Keratinocyte (primary cell): ENCODE results near the gene CFAP299. TPM values are rescaled to one million over a fixed set of nuclear protein-coding genes. Genes with fewer than 3 reads are reported as not detected.

Experiments
- DNase-seq: peaks from one replicate; pipeline ENCODE4 v3.0.0-alpha.2; 2011; ENCODE audit warnings: low read depth, missing footprints, low spot score
- FAIRE-seq: peaks from 2 replicates; lab custom pipeline; 2011; peaks lifted over from hg19 to GRCh38; lab: Jason Lieb, UNC
- H2AFZ ChIP-seq: 2 replicates; pipeline ENCODE4 v1.6.0; 2012; ENCODE audit warnings: low read length, control low read depth, inconsistent platforms; ENCODE audit not compliant: control insufficient read depth
- H3K27ac ChIP-seq: 2 replicates; pipeline ENCODE4 v1.5.1; 2011; ENCODE audit warnings: low read length; ENCODE audit not compliant: control insufficient read depth, insufficient read depth
- H3K27me3 ChIP-seq: 3 replicates; pipeline ENCODE4 v1.6.0; 2011; ENCODE audit warnings: low read length; ENCODE audit not compliant: control insufficient read depth, insufficient read depth; ENCODE audit errors: extremely low read depth
- H3K36me3 ChIP-seq, 2 experiments: 2 replicates in 1 of 2; 3 replicates in 1 of 2; pipeline ENCODE4 v1.5.1; 2011; ENCODE audit warnings: low read length in 2 of 2, mild to moderate bottlenecking in 1 of 2; ENCODE audit not compliant: control insufficient read depth in 2 of 2, insufficient read depth in 2 of 2; ENCODE audit errors: extremely low read depth in 1 of 2
- H3K4me1 ChIP-seq: 3 replicates; pipeline ENCODE4 v1.5.1; 2011; ENCODE audit warnings: low read length; ENCODE audit not compliant: control insufficient read depth, insufficient read depth; ENCODE audit errors: extremely low read depth
- H3K4me2 ChIP-seq: 3 replicates; pipeline ENCODE4 v1.6.0; 2011; ENCODE audit warnings: low read depth, low read length; ENCODE audit not compliant: control insufficient read depth, insufficient read depth; ENCODE audit errors: extremely low read depth
- H3K4me3 ChIP-seq, 3 experiments: fragments of 200-600 bp in 1 of 3; sonication (generic) in 1 of 3; 2 replicates in 2 of 3; 3 replicates in 1 of 3; pipeline ENCODE4 v1.5.1; 2011 to 2016; ENCODE audit warnings: low read length in 3 of 3, mild to moderate bottlenecking in 3 of 3, control low read depth in 2 of 3, inconsistent platforms in 1 of 3, low read depth in 1 of 3, mixed read lengths in 1 of 3, mixed run types in 1 of 3, moderate library complexity in 1 of 3; ENCODE audit not compliant: control insufficient read depth in 2 of 3, insufficient read depth in 2 of 3; ENCODE audit errors: extremely low read depth in 1 of 3
- H3K79me2 ChIP-seq: 2 replicates; pipeline ENCODE4 v1.6.0; 2012; ENCODE audit warnings: low read length; ENCODE audit not compliant: control insufficient read depth, insufficient read depth
- H3K9ac ChIP-seq: 3 replicates; pipeline ENCODE4 v1.6.0; 2011; ENCODE audit warnings: low read length; ENCODE audit not compliant: control insufficient read depth, insufficient read depth; ENCODE audit errors: extremely low read depth
- H3K9me1 ChIP-seq: 3 replicates; pipeline ENCODE4 v1.6.0; 2011; ENCODE audit warnings: low read length; ENCODE audit not compliant: control insufficient read depth, insufficient read depth; ENCODE audit errors: extremely low read depth
- H3K9me3 ChIP-seq: 2 replicates; pipeline ENCODE4 v1.5.1; 2012; ENCODE audit warnings: low read depth, low read length; ENCODE audit not compliant: control insufficient read depth
- H4K20me1 ChIP-seq: 3 replicates; pipeline ENCODE4 v1.6.0; 2011; ENCODE audit warnings: low read length; ENCODE audit not compliant: control insufficient read depth, insufficient read depth; ENCODE audit errors: extremely low read depth
- CTCF ChIP-seq, 3 experiments: IDR thresholded peaks in 1 of 3; conservative IDR thresholded peaks in 1 of 3; optimal IDR thresholded peaks in 1 of 3; 2 replicates in 2 of 3; 3 replicates in 1 of 3; pipeline versions ENCODE3 to v1.5.1; 2011; ENCODE audit warnings: low read length in 3 of 3, mild to moderate bottlenecking in 3 of 3, moderate library complexity in 2 of 3, control low read depth in 1 of 3, inconsistent platforms in 1 of 3; ENCODE audit not compliant: insufficient read depth in 2 of 3; ENCODE audit errors: extremely low read depth in 1 of 3
- EZH2 ChIP-seq: IDR thresholded peaks from one replicate; pipeline ENCODE4 v1.6.1; 2012; ENCODE audit warnings: inconsistent platforms, mild to moderate bottlenecking, low read length, moderate library complexity
- dilution Hi-C: fragments of 300-500 bp; cut with MboI; formaldehyde crosslinking; loops from one replicate; pipeline ENCODE4 v1.7.0; 2020; ENCODE audit warnings: low sequenced_read_pairs; ENCODE audit not compliant: extremely low pct_ligation_motif_present
- polyA plus RNA-seq, 5 experiments: library from polyadenylated mRNA; depleted of rRNA in 3 of 5; stranded (reverse) in 3 of 5; stranded (forward) in 1 of 5; unstranded in 1 of 5; fragments of >200 nt; gene quantifications; 1 replicate in 1 of 5; 2 replicates in 3 of 5; 3 replicates in 1 of 5; pipeline versions ENCODE4 v1.2.1 to v1.2.3, GENCODE V29; 2011 to 2012; ENCODE audit warnings: missing spikeins in 2 of 5, low read depth in 1 of 5, low replicate concordance in 1 of 5

The CFAP299 gene
- polyA plus RNA-seq, 1 donor (not counting 4 experiments of a cell fraction or from before 2014, with no cell fraction given), result 0.14 TPM

- DNase-seq, result peak; percentile 11
- H3K27ac ChIP-seq, result no peak overlapping the region
Measured at GRCh38 chr4:80393246-80393969, 57.9 kb downstream of the CFAP299 start.

GRCh38 chr4:80393970-80394250, 58.4 kb downstream of the CFAP299 start:
- Histone ChIP-seq H3K36me3 (no peaks in the 10 kb centered on the region), H3K9ac (no peak overlapping the region), H3K27ac (no peak overlapping the region), H2AFZ (no peak overlapping the region), H3K27me3 (no peaks in the 10 kb centered on the region), H3K9me1 (no peaks in the 10 kb centered on the region), H3K9me3 (no peaks in the 10 kb centered on the region), H3K79me2 (no peaks in the 10 kb centered on the region), H4K20me1 (no peaks in the 10 kb centered on the region), H3K4me1 (peaks cover 5% of the 10 kb centered on the region), H3K4me3 (no peak overlapping the region), H3K4me2 (no peak overlapping the region)
- dilution Hi-C loops, result no loop called here
- DNase-seq (no peak), FAIRE-seq (no peak)
- TF ChIP-seq CTCF (optimal IDR thresholded peaks at IDR 0.05 in 1 of 3, IDR thresholded peaks at IDR 0.05 in 1 of 3, conservative IDR thresholded peaks at IDR 0.05 in 1 of 3; ENCODE audit: extremely low read depth in 1 of 3, insufficient read depth in 2 of 3, low read length in 3 of 3) (no peak), EZH2 (no peak)

More at GRCh38 chr4:80393246-80393969, 57.9 kb downstream of the CFAP299 start:
- H3K36me3 ChIP-seq, result no peaks in the 10 kb centered on the region
- H3K4me3 ChIP-seq, result no peak overlapping the region
- no peaks in the 10 kb centered on the region for H3K9me3 ChIP-seq
- H3K9me1 ChIP-seq, result no peaks in the 10 kb centered on the region
- no peak overlapping the region for H3K4me2 ChIP-seq
- H3K9ac ChIP-seq, result no peak overlapping the region
- H3K79me2 ChIP-seq, result no peaks in the 10 kb centered on the region
- peak; percentile 65 for FAIRE-seq
- H3K4me1 ChIP-seq, result peaks cover 5% of the 10 kb centered on the region
- no peaks in the 10 kb centered on the region for H3K27me3 ChIP-seq
- dilution Hi-C loops, result no loop called here
- TF ChIP-seq CTCF (optimal IDR thresholded peaks at IDR 0.05 in 1 of 3, IDR thresholded peaks at IDR 0.05 in 1 of 3, conservative IDR thresholded peaks at IDR 0.05 in 1 of 3; ENCODE audit: extremely low read depth in 1 of 3, insufficient read depth in 2 of 3, low read length in 3 of 3) (no peak), EZH2 (no peak)
- no peaks in the 10 kb centered on the region for H4K20me1 ChIP-seq
- H2AFZ ChIP-seq, result no peak overlapping the region
